PFSK-1 (cell line): Measurements from ENCODE around the gene STK16.

ENCODE experiments used
- FOXP2 ChIP-seq: optimal IDR thresholded peaks from 2 replicates; pipeline ENCODE3; 2011; ENCODE audit warnings: borderline replicate concordance, control low read depth, inconsistent platforms; ENCODE audit not compliant: insufficient read depth; ENCODE audit errors: extremely low read length, extremely low read depth
- POLR2AphosphoS5 ChIP-seq: IDR thresholded peaks from 2 replicates; pipeline ENCODE4 v1.6.1; 2012; ENCODE audit warnings: low read depth, mild to moderate bottlenecking, control low read depth, low read length, moderate library complexity
- SIN3A ChIP-seq: IDR thresholded peaks from 2 replicates; pipeline ENCODE4 v1.6.1; 2012; ENCODE audit warnings: mild to moderate bottlenecking, low read length, moderate library complexity, borderline replicate concordance; ENCODE audit not compliant: insufficient read depth
- TAF1 ChIP-seq: IDR thresholded peaks from 2 replicates; pipeline ENCODE4 v1.6.1; 2012; ENCODE audit warnings: low read length, control low read depth, borderline replicate concordance; ENCODE audit not compliant: insufficient read depth
- TF ChIP-seq, protein P1 (sequence below), 2 experiments: IDR thresholded peaks; 2 replicates each; pipeline versions ENCODE4 v1.6.1 to v1.8.0; 2011 to 2012; ENCODE audit warnings: low read depth in 2 of 2, low read length in 2 of 2, control low read depth in 1 of 2, inconsistent platforms in 1 of 2, mild to moderate bottlenecking in 1 of 2, moderate library complexity in 1 of 2; ENCODE audit not compliant: insufficient read depth in 1 of 2

The STK16 gene

DNA sequence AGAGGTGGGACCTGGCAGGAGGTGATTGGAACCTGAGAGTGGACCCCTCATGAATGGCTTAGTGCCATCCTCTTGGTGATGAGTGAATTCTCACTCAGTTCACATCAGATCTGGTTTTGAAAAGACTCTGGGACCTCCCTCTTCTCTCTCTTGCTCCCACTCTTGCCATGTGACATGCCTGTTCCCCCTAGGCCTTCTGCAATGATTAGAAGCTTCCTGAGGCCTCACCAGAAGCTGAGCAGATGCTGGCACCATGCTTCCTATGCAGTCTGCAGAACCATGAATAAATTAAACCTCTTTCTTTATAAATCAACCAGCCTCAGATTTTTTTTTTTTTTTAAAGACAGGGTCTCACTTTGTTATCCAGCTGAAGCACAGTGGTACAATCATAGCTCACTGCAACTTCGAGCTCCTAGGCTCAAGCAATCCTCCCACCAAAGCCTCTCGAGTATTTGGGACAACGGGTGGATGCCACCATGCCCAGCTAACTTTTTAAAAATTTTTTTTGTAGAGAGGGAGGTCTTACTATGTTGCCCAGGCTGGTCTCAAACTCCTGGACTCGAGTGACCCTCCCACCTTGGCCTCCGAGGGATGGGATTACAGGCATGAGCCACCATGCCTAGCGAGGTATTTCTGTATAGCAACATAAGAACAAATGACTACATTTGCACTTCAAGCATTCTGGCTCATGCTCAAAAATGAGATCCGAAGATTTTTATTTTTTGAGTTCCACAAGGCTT, 40.7 kb upstream of the STK16 start:
- TF ChIP-seq TAF1 (no peak), POLR2AphosphoS5 (no peak), SIN3A (no peak), FOXP2 (no peak)
- TF ChIP-seq, protein P1, sequence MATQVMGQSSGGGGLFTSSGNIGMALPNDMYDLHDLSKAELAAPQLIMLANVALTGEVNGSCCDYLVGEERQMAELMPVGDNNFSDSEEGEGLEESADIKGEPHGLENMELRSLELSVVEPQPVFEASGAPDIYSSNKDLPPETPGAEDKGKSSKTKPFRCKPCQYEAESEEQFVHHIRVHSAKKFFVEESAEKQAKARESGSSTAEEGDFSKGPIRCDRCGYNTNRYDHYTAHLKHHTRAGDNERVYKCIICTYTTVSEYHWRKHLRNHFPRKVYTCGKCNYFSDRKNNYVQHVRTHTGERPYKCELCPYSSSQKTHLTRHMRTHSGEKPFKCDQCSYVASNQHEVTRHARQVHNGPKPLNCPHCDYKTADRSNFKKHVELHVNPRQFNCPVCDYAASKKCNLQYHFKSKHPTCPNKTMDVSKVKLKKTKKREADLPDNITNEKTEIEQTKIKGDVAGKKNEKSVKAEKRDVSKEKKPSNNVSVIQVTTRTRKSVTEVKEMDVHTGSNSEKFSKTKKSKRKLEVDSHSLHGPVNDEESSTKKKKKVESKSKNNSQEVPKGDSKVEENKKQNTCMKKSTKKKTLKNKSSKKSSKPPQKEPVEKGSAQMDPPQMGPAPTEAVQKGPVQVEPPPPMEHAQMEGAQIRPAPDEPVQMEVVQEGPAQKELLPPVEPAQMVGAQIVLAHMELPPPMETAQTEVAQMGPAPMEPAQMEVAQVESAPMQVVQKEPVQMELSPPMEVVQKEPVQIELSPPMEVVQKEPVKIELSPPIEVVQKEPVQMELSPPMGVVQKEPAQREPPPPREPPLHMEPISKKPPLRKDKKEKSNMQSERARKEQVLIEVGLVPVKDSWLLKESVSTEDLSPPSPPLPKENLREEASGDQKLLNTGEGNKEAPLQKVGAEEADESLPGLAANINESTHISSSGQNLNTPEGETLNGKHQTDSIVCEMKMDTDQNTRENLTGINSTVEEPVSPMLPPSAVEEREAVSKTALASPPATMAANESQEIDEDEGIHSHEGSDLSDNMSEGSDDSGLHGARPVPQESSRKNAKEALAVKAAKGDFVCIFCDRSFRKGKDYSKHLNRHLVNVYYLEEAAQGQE (IDR thresholded peaks at IDR 0.05; ENCODE audit: insufficient read depth in 1 of 2, low read depth in 2 of 2, low read length in 2 of 2) = no peak

DNA sequence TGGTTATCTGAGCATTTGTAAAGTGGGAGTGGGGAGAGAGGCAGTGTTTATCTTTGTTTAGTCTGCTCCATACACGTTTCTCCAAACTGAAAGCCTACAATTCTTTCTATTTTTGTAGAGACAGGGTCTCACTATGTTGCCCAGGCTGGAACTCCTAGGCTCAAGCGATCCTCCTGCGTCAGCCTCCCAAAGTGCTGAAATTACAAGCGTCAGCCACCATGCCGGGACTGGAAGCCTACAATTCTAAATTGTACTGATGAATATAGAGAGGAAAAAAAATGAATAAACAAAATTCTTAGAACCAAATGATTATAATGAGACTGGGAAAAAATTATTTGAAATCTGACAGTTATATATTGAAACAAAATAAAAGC, 40.1 kb upstream of the STK16 start:
- TF ChIP-seq TAF1 = no peak
- no peak for TF ChIP-seq FOXP2
- TF ChIP-seq POLR2AphosphoS5 = no peak
- TF ChIP-seq, protein P1 (IDR thresholded peaks at IDR 0.05; ENCODE audit: insufficient read depth in 1 of 2, low read depth in 2 of 2, low read length in 2 of 2) = no peak
- TF ChIP-seq SIN3A = no peak

DNA sequence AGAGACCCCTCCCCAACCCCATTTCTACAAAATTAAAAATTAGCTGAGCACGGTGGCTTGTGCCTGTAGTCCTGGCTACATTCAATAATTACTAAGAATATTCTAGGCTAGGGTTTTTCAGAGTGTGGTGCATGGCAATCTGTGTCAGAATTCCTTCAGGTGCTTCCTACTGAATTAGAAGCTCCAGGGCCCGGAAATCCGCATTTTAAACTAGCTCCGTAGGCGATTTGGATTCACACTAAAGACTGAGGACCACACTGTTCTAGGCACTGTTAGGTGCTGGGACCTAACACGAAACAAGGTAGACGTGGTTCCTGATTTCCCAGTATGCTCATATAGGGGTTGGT, 39.3 kb upstream of the STK16 start:
- TF ChIP-seq FOXP2 = no peak
- no peak for TF ChIP-seq TAF1

GRCh38 chr2:219206328-219207133, 38.7 kb upstream of the STK16 start, which contains the start of gene ZFAND2B:
Gene ZFAND2B, plus strand, starts transcription at chr2:219206782. Its CDS starts 206 bp downstream, at chr2:219206988.
- TF ChIP-seq FOXP2 (peak; percentile 73), TAF1 (peak; percentile 82; the same call in 1 of the 2 replicates), POLR2AphosphoS5 (peak; percentile 97), SIN3A (no peak)
- TF ChIP-seq, protein P1 (IDR thresholded peaks at IDR 0.05; ENCODE audit: insufficient read depth in 1 of 2, low read depth in 2 of 2, low read length in 2 of 2) = peak in 1 of 2 experiments; percentile 44; a peak in 1 of 4 replicates

- TF ChIP-seq TAF1 (no peak), SIN3A (no peak), POLR2AphosphoS5 (0 out of 2 replicates have a peak, but pooled peaks have one; percentile 6), FOXP2 (no peak)
- TF ChIP-seq, protein P1 (IDR thresholded peaks at IDR 0.05; ENCODE audit: insufficient read depth in 1 of 2, low read depth in 2 of 2, low read length in 2 of 2) = no peak
Measured at GRCh38 chr2:219207134-219207883, 38.0 kb upstream of the STK16 start.
